Cardiac septum (tissue), 1 donor: ENCODE results near the gene NT5C2. TPM values are rescaled to one million over a fixed set of nuclear protein-coding genes. Genes with fewer than 3 reads are reported as not detected.
"Not testable (repeated sequence)": the region's sequence is repeated elsewhere in the genome, so short reads cannot be mapped to it uniquely, and the experiment has no call there.

ENCODE experiments used
- DNase-seq: peaks from one replicate; pipeline ENCODE4 v3.0.0-alpha.2; 2020; ENCODE audit warnings: low spot score
- intact Hi-C: fragments of 100-400 bp; cut with DNase I; formaldehyde crosslinking; loops from one replicate; pipeline ENCODE4 v1.14.0; 2022
- total RNA-seq: library from RNA; stranded (reverse); fragmentation: NEBNext Ultra II Directional; extraction: Animal tissue kit (Norgen Biotek cat#: 25700); gene quantifications from one replicate; pipeline ENCODE4 v1.2.1, GENCODE V29; 2021
- donor health status: DM: no; HTN: no; CAD: no.

Gene NT5C2
- total RNA-seq, 1 donor from 2014 or later, result 94.0 TPM

GRCh38 chr10:103140469-103140868 lies 52.6 kb downstream of the NT5C2 start:
- DNase-seq, result no peak
- intact Hi-C loops, result no loop called here

- DNase-seq, result no peak
- intact Hi-C loops, result no loop called here
Measured at GRCh38 chr10:103139803-103140202, 53.3 kb downstream of the NT5C2 start.

- intact Hi-C loops, DNase-seq: not testable (repeated sequence)
Measured at GRCh38 chr10:103135168-103135567, 57.9 kb downstream of the NT5C2 start.

GRCh38 chr10:103130910-103131309 lies 62.2 kb downstream of the NT5C2 start:
- no peak for DNase-seq
- intact Hi-C loops, result no loop called here

GRCh38 chr10:103130180-103130579 lies 62.9 kb downstream of the NT5C2 start:
- intact Hi-C loops, DNase-seq: not testable (repeated sequence)

GRCh38 chr10:103127241-103127640 lies 65.8 kb downstream of the NT5C2 start:
- intact Hi-C loops, result no loop called here
- DNase-seq, result no peak

GRCh38 chr10:103125323-103126267 lies 67.5 kb downstream of the NT5C2 start:
- no peak for DNase-seq
- intact Hi-C loops, result no loop called here

- intact Hi-C loops, result no loop called here
- no peak for DNase-seq
Measured at GRCh38 chr10:103124420-103125096, 68.5 kb downstream of the NT5C2 start.

GRCh38 chr10:103123282-103124024 lies 69.6 kb downstream of the NT5C2 start:
- intact Hi-C loops, result no loop called here
- no peak for DNase-seq

- intact Hi-C loops, result no loop called here
- DNase-seq, result no peak
Measured at GRCh38 chr10:103120977-103121735, 71.9 kb downstream of the NT5C2 start.

GRCh38 chr10:103120546-103120945 lies 72.5 kb downstream of the NT5C2 start:
- DNase-seq, result no peak
- intact Hi-C loops, result no loop called here

GRCh38 chr10:103117247-103117646 lies 75.8 kb downstream of the NT5C2 start:
- intact Hi-C loops, result no loop called here
- no peak for DNase-seq

GRCh38 chr10:103114876-103115275 lies 78.2 kb downstream of the NT5C2 start:
- intact Hi-C loops, result no loop called here
- DNase-seq, result no peak

- intact Hi-C loops, result no loop called here
- DNase-seq, result no peak
Measured at GRCh38 chr10:103111918-103112877, 80.9 kb downstream of the NT5C2 start.

GRCh38 chr10:103111031-103111917 lies 81.8 kb downstream of the NT5C2 start:
- intact Hi-C loops, result no loop called here
- no peak for DNase-seq

- intact Hi-C loops, result no loop called here
- no peak for DNase-seq
Measured at GRCh38 chr10:103110407-103110806, 82.7 kb downstream of the NT5C2 start.

GRCh38 chr10:103109821-103110220 lies 83.3 kb downstream of the NT5C2 start:
- no peak for DNase-seq
- intact Hi-C loops, result no loop called here
